AG10803 (cell line): ENCODE results near the gene NDE1.

Source experiments
- DNase-seq: peaks from one replicate; pipeline ENCODE4 v3.0.0; 2010; ENCODE audit warnings: low read depth
- H3K4me3 ChIP-seq: 2 replicates; pipeline ENCODE4 v1.5.1; 2011; ENCODE audit warnings: mild to moderate bottlenecking, low read length, control low read depth
- CTCF ChIP-seq: conservative IDR thresholded peaks from 2 replicates; pipeline ENCODE4 v1.5.1; 2011; ENCODE audit warnings: mild to moderate bottlenecking, low read length, control low read depth, inconsistent platforms

NDE1 gene

GRCh38 chr16:15613676-15614075, 36.4 kb upstream of the NDE1 start:
- DNase-seq: no peak
- no peak overlapping the region for H3K4me3 ChIP-seq
- TF ChIP-seq CTCF: no peak

- no peak overlapping the region for H3K4me3 ChIP-seq
- no peak for DNase-seq
- no peak for TF ChIP-seq CTCF
These were observed 34.0 kb upstream of the NDE1 start for GRCh38 chr16:15616012-15616411.

GRCh38 chr16:15616475-15617165, 33.4 kb upstream of the NDE1 start:
- TF ChIP-seq CTCF: no peak

GRCh38 chr16:15617901-15618300, 32.1 kb upstream of the NDE1 start:
- no peak overlapping the region for H3K4me3 ChIP-seq
- TF ChIP-seq CTCF: no peak
- DNase-seq: no peak

More at GRCh38 chr16:15616475-15617165, 33.4 kb upstream of the NDE1 start:
- H3K4me3 ChIP-seq: no peak overlapping the region
- no peak for DNase-seq

- no peak for TF ChIP-seq CTCF
- no peak overlapping the region for H3K4me3 ChIP-seq
- DNase-seq: peak; percentile 78
These were observed 31.7 kb upstream of the NDE1 start for GRCh38 chr16:15618392-15618791.

- no peak for DNase-seq
- TF ChIP-seq CTCF: no peak
These were observed 29.3 kb upstream of the NDE1 start for GRCh38 chr16:15620611-15621195.

GRCh38 chr16:15621456-15621855, 28.6 kb upstream of the NDE1 start:
- TF ChIP-seq CTCF: no peak
- H3K4me3 ChIP-seq: no peak overlapping the region
- no peak for DNase-seq

More at GRCh38 chr16:15620611-15621195, 29.3 kb upstream of the NDE1 start:
- H3K4me3 ChIP-seq: no peak overlapping the region
